Measurements from ENCODE around the gene AR. TPM values are rescaled to one million over a fixed set of nuclear protein-coding genes. Genes with fewer than 3 reads are reported as not detected.

AR gene
- total and polyA plus RNA-seq, 9 of the 15 experiments (the other 6 are each of a cell fraction or from before 2014, with no cell fraction given) = 0.01 to 0.04 (median 0.01) TPM; not detected in 6

GRCh38 chrX:67624325-67624724 is 80.5 kb downstream of the AR start:
- no peak for ATAC-seq
- Histone ChIP-seq H3K9me3 (replicated peaks; ENCODE audit: control insufficient read depth, insufficient read depth, low read depth, low read length) (no peaks in the 10 kb centered on the region), H2AFZ (ENCODE audit: low read depth, low read length) (no peak overlapping the region), H3K4me1 (replicated peaks in 1 of 2; ENCODE audit: control insufficient read depth in 2 of 2, insufficient read depth in 2 of 2, low read length in 2 of 2) (no peaks in the 10 kb centered on the region), H3K79me2 (ENCODE audit: control insufficient read depth, insufficient read depth, low read length) (no peaks in the 10 kb centered on the region), H3K27ac (ENCODE audit: extremely low read depth, low read depth, low read length) (no peak overlapping the region), H3K4me2 (ENCODE audit: insufficient read depth, low read length) (no peak overlapping the region), H4K20me1 (replicated peaks; ENCODE audit: control insufficient read depth, insufficient read depth, low read length) (no peaks in the 10 kb centered on the region), H3K4me3 (no peak overlapping the region), H3K9me1 (ENCODE audit: control insufficient read depth, insufficient read depth, low read length) (no peaks in the 10 kb centered on the region), H3K36me3 (ENCODE audit: control insufficient read depth, insufficient read depth, low read length) (no peaks in the 10 kb centered on the region), H3K9ac (ENCODE audit: insufficient read depth in 1 of 2, low read depth in 2 of 2, low read length in 2 of 2) (no peak overlapping the region), H3K27me3 (ENCODE audit: control insufficient read depth in 2 of 2, insufficient read depth in 2 of 2, low read length in 2 of 2) (no peaks in the 10 kb centered on the region)
- BruUV-seq (replicated peaks) = no TSS peak
- in situ Hi-C loops (cut with MboI) = no loop called here
- no peak for DNase-seq (ENCODE audit: extremely low read depth in 1 of 4, low spot score in 3 of 4)
- no peak for FAIRE-seq
- POLR2A ChIA-PET = no interaction called here
- CTCF ChIA-PET (ENCODE audit: low intra/inter-chr PET ratio) = no interaction called here
- intact Hi-C loops (cut with micrococcal nuclease) = no loop called here
- TF ChIP-seq WHSC1 (IDR thresholded peaks at IDR 0.05; ENCODE audit: low read length) (no peak), HNRNPLL (IDR thresholded peaks at IDR 0.05; ENCODE audit: low read depth, low read length, poor library complexity, severe bottlenecking) (no peak), MTA1 (IDR thresholded peaks at IDR 0.05; ENCODE audit: borderline replicate concordance) (no peak), MAFG (tag; conservative IDR thresholded peaks at IDR 0.05) (0 out of 2 replicates have a peak, but pooled peaks have one; percentile 30), TEAD1 (CRISPR knock-in tag; IDR thresholded peaks at IDR 0.05) (no peak), C11orf30 (IDR thresholded peaks at IDR 0.05; ENCODE audit: low read depth) (peak; percentile 51), ZNF79 (CRISPR knock-in tag; IDR thresholded peaks at IDR 0.05; ENCODE audit: low read depth) (no peak), GATA2 (CRISPR knock-in tag; IDR thresholded peaks at IDR 0.05) (no peak), PHF20 (IDR thresholded peaks at IDR 0.05; ENCODE audit: partially characterized antibody) (no peak), RBM25 (IDR thresholded peaks at IDR 0.05; ENCODE audit: low read depth, low read length, severe bottlenecking) (no peak), NR2C2 (CRISPR knock-in tag; IDR thresholded peaks at IDR 0.05) (no peak), NR2C2 (tag; IDR thresholded peaks at IDR 0.05) (no peak), FIP1L1 (IDR thresholded peaks at IDR 0.05; ENCODE audit: low read depth, low read length, poor library complexity, severe bottlenecking) (no peak), MAFF (IDR thresholded peaks at IDR 0.05; ENCODE audit: low read length) (peak; percentile 73), COPS2 (conservative IDR thresholded peaks at IDR 0.05) (no peak), EZH2 (IDR thresholded peaks at IDR 0.05; ENCODE audit: borderline replicate concordance, low read depth, low read length) (no peak)
- TF ChIP-seq, protein P1, sequence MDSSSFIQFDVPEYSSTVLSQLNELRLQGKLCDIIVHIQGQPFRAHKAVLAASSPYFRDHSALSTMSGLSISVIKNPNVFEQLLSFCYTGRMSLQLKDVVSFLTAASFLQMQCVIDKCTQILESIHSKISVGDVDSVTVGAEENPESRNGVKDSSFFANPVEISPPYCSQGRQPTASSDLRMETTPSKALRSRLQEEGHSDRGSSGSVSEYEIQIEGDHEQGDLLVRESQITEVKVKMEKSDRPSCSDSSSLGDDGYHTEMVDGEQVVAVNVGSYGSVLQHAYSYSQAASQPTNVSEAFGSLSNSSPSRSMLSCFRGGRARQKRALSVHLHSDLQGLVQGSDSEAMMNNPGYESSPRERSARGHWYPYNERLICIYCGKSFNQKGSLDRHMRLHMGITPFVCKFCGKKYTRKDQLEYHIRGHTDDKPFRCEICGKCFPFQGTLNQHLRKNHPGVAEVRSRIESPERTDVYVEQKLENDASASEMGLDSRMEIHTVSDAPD (CRISPR knock-in tag; IDR thresholded peaks at IDR 0.05) = no peak
- TF ChIP-seq, protein P2, sequence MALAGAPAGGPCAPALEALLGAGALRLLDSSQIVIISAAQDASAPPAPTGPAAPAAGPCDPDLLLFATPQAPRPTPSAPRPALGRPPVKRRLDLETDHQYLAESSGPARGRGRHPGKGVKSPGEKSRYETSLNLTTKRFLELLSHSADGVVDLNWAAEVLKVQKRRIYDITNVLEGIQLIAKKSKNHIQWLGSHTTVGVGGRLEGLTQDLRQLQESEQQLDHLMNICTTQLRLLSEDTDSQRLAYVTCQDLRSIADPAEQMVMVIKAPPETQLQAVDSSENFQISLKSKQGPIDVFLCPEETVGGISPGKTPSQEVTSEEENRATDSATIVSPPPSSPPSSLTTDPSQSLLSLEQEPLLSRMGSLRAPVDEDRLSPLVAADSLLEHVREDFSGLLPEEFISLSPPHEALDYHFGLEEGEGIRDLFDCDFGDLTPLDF (CRISPR knock-in tag; IDR thresholded peaks at IDR 0.05) = no peak
- TF ChIP-seq, protein P3, sequence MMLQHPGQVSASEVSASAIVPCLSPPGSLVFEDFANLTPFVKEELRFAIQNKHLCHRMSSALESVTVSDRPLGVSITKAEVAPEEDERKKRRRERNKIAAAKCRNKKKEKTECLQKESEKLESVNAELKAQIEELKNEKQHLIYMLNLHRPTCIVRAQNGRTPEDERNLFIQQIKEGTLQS (IDR thresholded peaks at IDR 0.05) = no peak
- TF ChIP-seq, protein P3 (CRISPR knock-in tag; conservative IDR thresholded peaks at IDR 0.05) = no peak
- TF ChIP-seq, protein P4, sequence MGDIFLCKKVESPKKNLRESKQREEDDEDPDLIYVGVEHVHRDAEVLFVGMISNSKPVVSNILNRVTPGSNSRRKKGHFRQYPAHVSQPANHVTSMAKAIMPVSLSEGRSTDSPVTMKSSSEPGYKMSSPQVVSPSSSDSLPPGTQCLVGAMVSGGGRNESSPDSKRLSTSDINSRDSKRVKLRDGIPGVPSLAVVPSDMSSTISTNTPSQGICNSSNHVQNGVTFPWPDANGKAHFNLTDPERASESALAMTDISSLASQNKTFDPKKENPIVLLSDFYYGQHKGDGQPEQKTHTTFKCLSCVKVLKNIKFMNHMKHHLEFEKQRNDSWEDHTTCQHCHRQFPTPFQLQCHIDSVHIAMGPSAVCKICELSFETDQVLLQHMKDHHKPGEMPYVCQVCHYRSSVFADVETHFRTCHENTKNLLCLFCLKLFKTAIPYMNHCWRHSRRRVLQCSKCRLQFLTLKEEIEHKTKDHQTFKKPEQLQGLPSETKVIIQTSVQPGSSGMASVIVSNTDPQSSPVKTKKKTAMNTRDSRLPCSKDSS (IDR thresholded peaks at IDR 0.05; ENCODE audit: low read depth, partially characterized antibody) = no peak

Measured in K562 (cell line).